ENCODE data around the gene EPB41L2. TPM values are rescaled to one million over a fixed set of nuclear protein-coding genes. Genes with fewer than 3 reads are reported as not detected.

EPB41L2 gene
- total and polyA plus RNA-seq, 2 experiments from 2014 or later, result 27.4 to 35.8 TPM

- Histone ChIP-seq H3K27me3 (no peaks in the 10 kb centered on the region), H3K36me3 (replicated peaks; ENCODE audit: insufficient read depth, low read depth) (no peaks in the 10 kb centered on the region), H3K4me1 (ENCODE audit: insufficient read depth) (peaks cover 5% of the 10 kb centered on the region), H3K4me3 (no peak overlapping the region), H3K4me2 (peak overlapping the region; percentile 7), H4K20me1 (ENCODE audit: insufficient read depth, poor library complexity, severe bottlenecking) (no peaks in the 10 kb centered on the region), H3K9me2 (replicated peaks; ENCODE audit: insufficient read depth) (no peaks in the 10 kb centered on the region), H3K9me3 (ENCODE audit: low read depth) (no peaks in the 10 kb centered on the region), H2AFZ (no peak overlapping the region), H3K27ac (peak overlapping the region; percentile 0), H3K79me2 (peaks cover 47% of the 10 kb centered on the region)
- no peak for DNase-seq (ENCODE audit: low spot score)
- 57% methylated on average over 5 of the region's 5 CpGs for WGBS (ENCODE audit: low lambda C conversion rate, missing lambda C conversion rate)
- TF ChIP-seq EZH2phosphoT487 (IDR thresholded peaks at IDR 0.05; ENCODE audit: low read depth, severe bottlenecking, unreplicated experiment) (no peak), EZH2 (IDR thresholded peaks at IDR 0.05; ENCODE audit: borderline replicate concordance) (no peak), CTCF (IDR thresholded peaks at IDR 0.05; ENCODE audit: poor library complexity) (no peak)
These were observed 82.6 kb downstream of the EPB41L2 start for GRCh38 chr6:130980310-130981032.

- WGBS (ENCODE audit: low lambda C conversion rate, missing lambda C conversion rate), result 67% methylated on average over 5 of the region's 5 CpGs
These were observed 84.2 kb downstream of the EPB41L2 start for GRCh38 chr6:130978660-130979396.

GRCh38 chr6:130978180-130978579 lies 84.9 kb downstream of the EPB41L2 start:
- H3K79me2 ChIP-seq, result peaks cover 42% of the 10 kb centered on the region
- no peaks in the 10 kb centered on the region for H3K9me2 ChIP-seq (replicated peaks; ENCODE audit: insufficient read depth)
- peaks cover 5% of the 10 kb centered on the region for H3K4me1 ChIP-seq (ENCODE audit: insufficient read depth)
- 92% methylated on average over 1 of the region's 1 CpG for WGBS (ENCODE audit: low lambda C conversion rate, missing lambda C conversion rate)
- no peak overlapping the region for H3K4me2 ChIP-seq
- no peak overlapping the region for H3K27ac ChIP-seq
- DNase-seq (ENCODE audit: low spot score), result no peak
- H4K20me1 ChIP-seq (ENCODE audit: insufficient read depth, poor library complexity, severe bottlenecking), result no peaks in the 10 kb centered on the region
- no peak for TF ChIP-seq CTCF (IDR thresholded peaks at IDR 0.05; ENCODE audit: poor library complexity)
- no peak for TF ChIP-seq EZH2 (IDR thresholded peaks at IDR 0.05; ENCODE audit: borderline replicate concordance)
- TF ChIP-seq EZH2phosphoT487 (IDR thresholded peaks at IDR 0.05; ENCODE audit: low read depth, severe bottlenecking, unreplicated experiment), result no peak
- no peak overlapping the region for H2AFZ ChIP-seq
- no peaks in the 10 kb centered on the region for H3K27me3 ChIP-seq
- H3K4me3 ChIP-seq, result no peak overlapping the region
- no peaks in the 10 kb centered on the region for H3K36me3 ChIP-seq (replicated peaks; ENCODE audit: insufficient read depth, low read depth)
- no peaks in the 10 kb centered on the region for H3K9me3 ChIP-seq (ENCODE audit: low read depth)

More at GRCh38 chr6:130978660-130979396, 84.2 kb downstream of the EPB41L2 start:
- no peaks in the 10 kb centered on the region for H3K27me3 ChIP-seq
- no peak overlapping the region for H3K4me2 ChIP-seq
- TF ChIP-seq EZH2 (IDR thresholded peaks at IDR 0.05; ENCODE audit: borderline replicate concordance), result no peak
- H3K4me3 ChIP-seq, result no peak overlapping the region
- no peak overlapping the region for H3K27ac ChIP-seq
- no peaks in the 10 kb centered on the region for H3K9me2 ChIP-seq (replicated peaks; ENCODE audit: insufficient read depth)
- H4K20me1 ChIP-seq (ENCODE audit: insufficient read depth, poor library complexity, severe bottlenecking), result no peaks in the 10 kb centered on the region
- H3K4me1 ChIP-seq (ENCODE audit: insufficient read depth), result peaks cover 5% of the 10 kb centered on the region
- no peak for DNase-seq (ENCODE audit: low spot score)
- peaks cover 40% of the 10 kb centered on the region for H3K79me2 ChIP-seq
- no peaks in the 10 kb centered on the region for H3K36me3 ChIP-seq (replicated peaks; ENCODE audit: insufficient read depth, low read depth)
- no peak overlapping the region for H2AFZ ChIP-seq
- H3K9me3 ChIP-seq (ENCODE audit: low read depth), result no peaks in the 10 kb centered on the region

- Histone ChIP-seq H3K9me2 (replicated peaks; ENCODE audit: insufficient read depth) (no peaks in the 10 kb centered on the region), H3K27me3 (no peaks in the 10 kb centered on the region), H3K4me2 (no peak overlapping the region), H3K36me3 (replicated peaks; ENCODE audit: insufficient read depth, low read depth) (no peaks in the 10 kb centered on the region), H3K79me2 (peaks cover 47% of the 10 kb centered on the region), H3K27ac (no peak overlapping the region), H3K4me1 (ENCODE audit: insufficient read depth) (peaks cover 5% of the 10 kb centered on the region), H3K9me3 (ENCODE audit: low read depth) (no peaks in the 10 kb centered on the region), H4K20me1 (ENCODE audit: insufficient read depth, poor library complexity, severe bottlenecking) (no peaks in the 10 kb centered on the region), H3K4me3 (no peak overlapping the region), H2AFZ (no peak overlapping the region)
- TF ChIP-seq EZH2phosphoT487 (IDR thresholded peaks at IDR 0.05; ENCODE audit: low read depth, severe bottlenecking, unreplicated experiment) (no peak), EZH2 (IDR thresholded peaks at IDR 0.05; ENCODE audit: borderline replicate concordance) (no peak), CTCF (IDR thresholded peaks at IDR 0.05; ENCODE audit: poor library complexity) (no peak)
- DNase-seq (ENCODE audit: low spot score), result no peak
These were observed 87.7 kb downstream of the EPB41L2 start for GRCh38 chr6:130975325-130975724.
